HG03060 (cell line): ENCODE measurements around the gene FBXO33.

Source experiments
- ATAC-seq: cut with Tn5 transposase; IDR thresholded peaks from one replicate; pipeline ENCODE4 v1.9.1; 2021; ENCODE audit warnings: low read depth, moderate number of reproducible peaks; ENCODE audit not compliant: unreplicated experiment

Gene FBXO33

GRCh38 chr14:39431416-39432178 lies 636 bp downstream of the FBXO33 start:
- peak; percentile 5 for ATAC-seq

- peak; percentile 1 for ATAC-seq
Observed at GRCh38 chr14:39430762-39431415, 1.3 kb downstream of the FBXO33 start.

- no peak for ATAC-seq
Observed at GRCh38 chr14:39428118-39428517, 4.1 kb downstream of the FBXO33 start.

- ATAC-seq = no peak
Observed at GRCh38 chr14:39426605-39427004, 5.6 kb downstream of the FBXO33 start.

GRCh38 chr14:39425947-39426346 lies 6.3 kb downstream of the FBXO33 start:
- ATAC-seq = no peak

GRCh38 chr14:39423793-39424192 lies 8.4 kb downstream of the FBXO33 start:
- no peak for ATAC-seq

- no peak for ATAC-seq
Observed at GRCh38 chr14:39422243-39422642, 10.0 kb downstream of the FBXO33 start.

GRCh38 chr14:39419272-39419671 lies 13.0 kb downstream of the FBXO33 start:
- ATAC-seq = no peak

- ATAC-seq = no peak
Observed at GRCh38 chr14:39417014-39417413, 15.2 kb downstream of the FBXO33 start.

GRCh38 chr14:39416072-39416471 lies 16.2 kb downstream of the FBXO33 start:
- no peak for ATAC-seq

- ATAC-seq = no peak
Observed at GRCh38 chr14:39406560-39406959, 25.7 kb downstream of the FBXO33 start.

- no peak for ATAC-seq
Observed at GRCh38 chr14:39398382-39398781, 33.9 kb downstream of the FBXO33 start.

- no peak for ATAC-seq
Observed at GRCh38 chr14:39396448-39396847, 35.8 kb downstream of the FBXO33 start.

- no peak for ATAC-seq
Observed at GRCh38 chr14:39395555-39396254, 36.5 kb downstream of the FBXO33 start.

GRCh38 chr14:39393289-39393688 lies 38.9 kb downstream of the FBXO33 start:
- no peak for ATAC-seq

GRCh38 chr14:39384177-39384576 lies 48.1 kb downstream of the FBXO33 start:
- no peak for ATAC-seq

GRCh38 chr14:39383741-39384140 lies 48.5 kb downstream of the FBXO33 start:
- no peak for ATAC-seq

GRCh38 chr14:39383026-39383660 lies 49.1 kb downstream of the FBXO33 start:
- ATAC-seq = no peak

GRCh38 chr14:39382463-39382862 lies 49.8 kb downstream of the FBXO33 start:
- ATAC-seq = no peak

GRCh38 chr14:39381366-39381765 lies 50.9 kb downstream of the FBXO33 start:
- ATAC-seq = no peak
